Type B pancreatic cell (in vitro differentiated cells): ENCODE results near the gene OSCP1. TPM values are rescaled to one million over a fixed set of nuclear protein-coding genes. Genes with fewer than 3 reads are reported as not detected.
A peak's percentile ranks its signal among the peaks of the same experiment; 100 is the strongest.

Experiments
- DNase-seq: peaks from one replicate; pipeline ENCODE4 v3.0.0; 2021; ENCODE audit warnings: mixed read lengths; ENCODE audit not compliant: unreplicated experiment; ENCODE audit errors: extremely low spot score
- H3K27ac Mint-ChIP-seq: 2 replicates; pipeline ENCODE4 v1.8.0; 2021; ENCODE audit warnings: mild to moderate bottlenecking, mixed read lengths
- H3K27me3 Mint-ChIP-seq: 2 replicates; pipeline ENCODE4 v1.8.0; 2021; ENCODE audit warnings: mixed read lengths
- H3K36me3 Mint-ChIP-seq: 2 replicates; pipeline ENCODE4 v1.8.0; 2021; ENCODE audit warnings: mixed read lengths
- H3K4me1 Mint-ChIP-seq: one replicate; pipeline ENCODE4 v1.8.0; 2021; ENCODE audit warnings: mixed read lengths; ENCODE audit not compliant: unreplicated experiment
- H3K4me3 Mint-ChIP-seq: 2 replicates; pipeline ENCODE4 v1.8.0; 2021; ENCODE audit warnings: mild to moderate bottlenecking, mixed read lengths
- H3K9me3 Mint-ChIP-seq: 2 replicates; pipeline ENCODE4 v1.8.0; 2021; ENCODE audit warnings: mixed read lengths
- total RNA-seq: library from RNA; stranded (reverse); gene quantifications from 2 replicates; pipeline ENCODE4 v1.2.1, GENCODE V29; 2021; ENCODE audit warnings: low replicate concordance
- TF ChIP-seq, protein P1 (sequence below): fragments of 200-600 bp; sonication (generic); conservative IDR thresholded peaks from 2 replicates; pipeline ENCODE4 v1.5.0; 2021; ENCODE audit warnings: antibody characterized with exemption, mild to moderate bottlenecking

Gene OSCP1
- total RNA-seq, 1 donor from 2014 or later = 15.3 TPM

DNA sequence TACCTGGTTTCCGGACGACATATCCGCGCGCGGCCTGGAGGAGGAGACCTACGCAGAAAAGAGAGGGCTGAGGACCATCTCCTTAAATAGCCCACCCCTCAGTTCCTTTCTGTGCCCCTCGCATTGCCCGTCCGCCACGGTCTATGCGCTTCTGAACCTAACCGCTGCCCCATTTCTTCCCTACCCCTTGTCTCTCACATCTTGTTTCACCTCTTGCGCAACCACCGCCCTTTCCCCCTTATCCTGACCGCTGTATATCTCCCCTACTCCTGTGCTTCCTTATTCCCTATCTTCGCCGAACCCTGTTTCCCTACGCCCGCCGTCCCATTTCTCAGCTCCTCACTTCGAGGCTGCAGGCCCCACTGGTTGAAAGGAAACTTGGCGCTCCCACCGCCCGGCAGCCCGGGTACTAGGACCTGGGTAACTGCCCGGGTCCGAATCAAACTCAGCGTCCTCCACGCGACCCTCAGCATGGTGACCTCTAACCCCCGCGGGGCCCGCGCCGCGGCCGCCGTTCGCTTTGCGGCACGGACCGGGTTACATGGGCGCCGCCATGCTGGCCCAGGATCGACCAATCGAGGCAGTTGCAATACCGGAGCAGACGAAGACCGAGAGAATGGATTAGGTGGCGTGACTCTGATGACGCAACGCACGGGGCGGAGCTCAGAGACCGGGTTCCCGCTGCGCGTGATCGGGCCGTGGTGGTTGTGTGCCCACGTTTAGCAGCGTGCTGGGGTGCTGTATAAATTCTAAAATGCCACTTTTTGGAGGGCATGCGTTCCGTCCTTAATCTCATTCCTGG is 13.8 kb upstream of the OSCP1 start, which contains the start of gene MRPS15:
Gene MRPS15, minus strand, starts transcription at position 582 of the 802 bp plus-strand sequence. Its CDS starts 109 bp downstream, at position 473.
- Mint-ChIP-seq H3K4me3 (peak within 1 kb of the TSS; percentile 99), H3K27me3 (no peaks in the 10 kb centered on the region), H3K4me1 (peaks cover 17% of the 10 kb centered on the region), H3K36me3 (peaks cover 10% of the 10 kb centered on the region), H3K9me3 (no peaks in the 10 kb centered on the region), H3K27ac (peak within 1 kb of the TSS; percentile 99)
- TF ChIP-seq, protein P1, sequence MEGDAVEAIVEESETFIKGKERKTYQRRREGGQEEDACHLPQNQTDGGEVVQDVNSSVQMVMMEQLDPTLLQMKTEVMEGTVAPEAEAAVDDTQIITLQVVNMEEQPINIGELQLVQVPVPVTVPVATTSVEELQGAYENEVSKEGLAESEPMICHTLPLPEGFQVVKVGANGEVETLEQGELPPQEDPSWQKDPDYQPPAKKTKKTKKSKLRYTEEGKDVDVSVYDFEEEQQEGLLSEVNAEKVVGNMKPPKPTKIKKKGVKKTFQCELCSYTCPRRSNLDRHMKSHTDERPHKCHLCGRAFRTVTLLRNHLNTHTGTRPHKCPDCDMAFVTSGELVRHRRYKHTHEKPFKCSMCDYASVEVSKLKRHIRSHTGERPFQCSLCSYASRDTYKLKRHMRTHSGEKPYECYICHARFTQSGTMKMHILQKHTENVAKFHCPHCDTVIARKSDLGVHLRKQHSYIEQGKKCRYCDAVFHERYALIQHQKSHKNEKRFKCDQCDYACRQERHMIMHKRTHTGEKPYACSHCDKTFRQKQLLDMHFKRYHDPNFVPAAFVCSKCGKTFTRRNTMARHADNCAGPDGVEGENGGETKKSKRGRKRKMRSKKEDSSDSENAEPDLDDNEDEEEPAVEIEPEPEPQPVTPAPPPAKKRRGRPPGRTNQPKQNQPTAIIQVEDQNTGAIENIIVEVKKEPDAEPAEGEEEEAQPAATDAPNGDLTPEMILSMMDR = no peak
- peak; percentile 95 for DNase-seq

DNA sequence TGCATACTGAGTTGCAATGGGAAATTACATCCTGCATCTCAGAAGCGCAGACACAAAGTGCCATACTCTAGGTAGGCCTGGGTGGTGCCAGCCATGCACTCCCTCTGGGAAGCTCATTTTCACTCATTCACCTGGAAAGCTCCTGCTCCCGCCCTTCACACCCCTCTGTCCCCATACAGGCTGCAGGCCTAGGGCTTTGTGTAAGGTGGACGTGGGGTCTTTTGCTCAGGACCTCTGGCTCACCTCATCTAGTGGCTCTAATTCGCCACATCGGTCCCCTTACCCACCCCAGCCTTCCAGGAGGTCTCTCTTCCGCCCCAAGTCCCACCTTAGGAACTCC is 13.2 kb upstream of the OSCP1 start:
- Mint-ChIP-seq H3K4me3 (peak overlapping the region; percentile 99), H3K36me3 (peaks cover 10% of the 10 kb centered on the region), H3K27me3 (no peaks in the 10 kb centered on the region), H3K4me1 (peaks cover 17% of the 10 kb centered on the region), H3K9me3 (no peaks in the 10 kb centered on the region), H3K27ac (peak overlapping the region; percentile 99)
- DNase-seq = no peak
- TF ChIP-seq, protein P1 = no peak

DNA sequence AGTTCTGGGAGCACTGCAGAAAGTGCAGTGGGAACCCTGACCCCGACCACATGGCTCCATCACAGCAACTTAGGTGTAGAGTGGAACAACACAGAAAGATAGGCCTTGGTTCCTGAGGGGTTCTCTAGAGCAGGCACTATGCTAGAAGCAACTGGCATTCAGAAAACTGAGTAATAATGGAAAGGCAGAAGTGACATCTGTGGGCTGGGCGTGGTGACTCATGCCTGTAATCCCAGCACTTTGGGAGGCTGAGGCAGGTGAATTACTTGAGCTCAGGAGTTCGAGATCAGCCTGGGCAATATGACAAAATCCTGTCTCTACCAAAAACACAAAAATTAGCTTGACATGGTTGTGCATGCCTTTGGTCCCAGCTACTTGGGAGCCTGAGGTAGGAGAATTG is 8.7 kb upstream of the OSCP1 start:
- no peak overlapping the region for H3K27ac Mint-ChIP-seq
- H3K36me3 Mint-ChIP-seq = peaks cover 28% of the 10 kb centered on the region
- no peaks in the 10 kb centered on the region for H3K4me1 Mint-ChIP-seq
- no peaks in the 10 kb centered on the region for H3K27me3 Mint-ChIP-seq
- TF ChIP-seq, protein P1 = no peak
- no peak for DNase-seq
- H3K4me3 Mint-ChIP-seq = no peak overlapping the region
- no peaks in the 10 kb centered on the region for H3K9me3 Mint-ChIP-seq

DNA sequence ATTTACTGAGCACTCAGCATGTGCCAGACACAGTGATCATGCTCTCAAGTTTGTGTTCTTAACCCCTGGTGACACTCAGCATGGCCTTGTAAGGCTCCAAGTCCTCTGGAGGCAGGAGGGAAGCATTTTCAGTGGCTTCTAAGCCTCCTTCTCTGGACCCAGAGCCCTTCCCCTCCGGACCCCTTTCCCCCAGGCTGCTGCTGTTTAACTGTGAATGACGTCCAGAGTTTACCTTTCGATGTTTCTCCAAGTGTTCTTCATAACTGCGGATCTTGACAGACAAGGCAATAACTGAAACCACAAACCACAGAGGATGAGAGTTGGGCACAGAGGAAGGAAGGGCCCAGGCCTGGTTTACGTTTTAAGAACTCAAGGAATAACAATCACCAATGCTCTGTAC is 7.4 kb upstream of the OSCP1 start:
- no peaks in the 10 kb centered on the region for H3K4me1 Mint-ChIP-seq
- no peak overlapping the region for H3K4me3 Mint-ChIP-seq
- H3K36me3 Mint-ChIP-seq = peaks cover 28% of the 10 kb centered on the region
- H3K9me3 Mint-ChIP-seq = no peaks in the 10 kb centered on the region
- DNase-seq = no peak
- no peak overlapping the region for H3K27ac Mint-ChIP-seq
- no peaks in the 10 kb centered on the region for H3K27me3 Mint-ChIP-seq
- TF ChIP-seq, protein P1 = no peak

DNA sequence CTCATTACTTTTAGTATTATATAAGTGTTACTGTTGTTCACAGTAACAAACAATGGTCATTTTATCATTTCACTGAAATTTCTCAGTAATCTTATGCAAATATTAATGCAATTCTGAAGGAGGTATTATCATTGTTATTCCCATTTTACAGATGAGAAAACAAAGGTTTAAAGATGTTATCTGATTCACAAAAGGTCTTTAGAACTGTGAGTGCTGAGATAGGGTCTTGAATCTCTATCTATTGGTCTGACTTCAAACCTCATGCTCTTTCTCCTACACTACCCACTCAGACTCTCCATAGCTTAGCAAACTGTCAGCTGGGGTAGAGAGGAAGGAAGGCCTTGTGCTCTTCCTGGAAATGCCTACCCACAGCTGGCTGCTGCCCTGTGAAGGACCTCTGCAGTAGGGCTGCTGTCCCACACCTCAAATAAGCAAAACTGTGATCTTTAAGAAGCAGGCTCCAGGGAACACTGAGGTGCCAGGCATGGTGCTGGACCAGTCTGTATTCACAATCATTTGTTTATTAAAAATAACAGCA is 6.2 kb upstream of the OSCP1 start:
- Mint-ChIP-seq H3K9me3 (no peaks in the 10 kb centered on the region), H3K27me3 (no peaks in the 10 kb centered on the region), H3K4me1 (peaks cover 3% of the 10 kb centered on the region), H3K4me3 (no peak overlapping the region), H3K36me3 (peaks cover 25% of the 10 kb centered on the region), H3K27ac (no peak overlapping the region)
- TF ChIP-seq, protein P1 = no peak
- no peak for DNase-seq
